ENCODE results near the gene NUCKS1. TPM values are rescaled to one million over a fixed set of nuclear protein-coding genes. Genes with fewer than 3 reads are reported as not detected.
A peak's percentile ranks its signal among the peaks of the same experiment; 100 is the strongest.

Gene NUCKS1
- polyA plus RNA-seq (ENCODE audit: insufficient read length) = 219 TPM

- peak; percentile 98 for DNase-seq
These were observed at the start of gene NUCKS1 for GRCh38 chr1:205750138-205751035. Gene NUCKS1 (minus strand): TSS chr1:205750182. CDS start chr1:205749973, 209 bp downstream.

GRCh38 chr1:205798577-205798976 lies 48.6 kb upstream of the NUCKS1 start:
- no peak for DNase-seq

- DNase-seq = no peak
These were observed 47.2 kb upstream of the NUCKS1 start for GRCh38 chr1:205797168-205797567.

- no peak for DNase-seq
These were observed 44.2 kb upstream of the NUCKS1 start for GRCh38 chr1:205794011-205794730.

- DNase-seq = no peak
These were observed 43.1 kb upstream of the NUCKS1 start for GRCh38 chr1:205792961-205793673.

- DNase-seq = no peak
These were observed 42.5 kb upstream of the NUCKS1 start for GRCh38 chr1:205792481-205792881.

GRCh38 chr1:205791568-205792180 lies 41.7 kb upstream of the NUCKS1 start:
- DNase-seq = peak; percentile 50

GRCh38 chr1:205787287-205787916 lies 37.4 kb upstream of the NUCKS1 start:
- no peak for DNase-seq

- no peak for DNase-seq
These were observed 36.6 kb upstream of the NUCKS1 start for GRCh38 chr1:205786601-205787000.

- DNase-seq = no peak
These were observed 35.5 kb upstream of the NUCKS1 start for GRCh38 chr1:205785446-205785845.

- no peak for DNase-seq
These were observed 33.9 kb upstream of the NUCKS1 start for GRCh38 chr1:205783904-205784303.

- DNase-seq = no peak
These were observed 33.4 kb upstream of the NUCKS1 start for GRCh38 chr1:205783433-205783795.

- no peak for DNase-seq
These were observed 32.8 kb upstream of the NUCKS1 start for GRCh38 chr1:205782627-205783432.

GRCh38 chr1:205780335-205780734 lies 30.4 kb upstream of the NUCKS1 start:
- DNase-seq = no peak

GRCh38 chr1:205777994-205778393 lies 28.0 kb upstream of the NUCKS1 start:
- DNase-seq = no peak

- peak; percentile 33 for DNase-seq
These were observed 25.7 kb upstream of the NUCKS1 start for GRCh38 chr1:205775717-205776056.

GRCh38 chr1:205775015-205775716 lies 25.2 kb upstream of the NUCKS1 start, which contains the start of gene RAB29:
Gene RAB29 (minus strand): TSS chr1:205775482. CDS start chr1:205774956, 526 bp downstream.
- peak; percentile 84 for DNase-seq

- no peak for DNase-seq
These were observed 24.4 kb upstream of the NUCKS1 start for GRCh38 chr1:205774198-205775014.

- no peak for DNase-seq
These were observed 22.6 kb upstream of the NUCKS1 start for GRCh38 chr1:205772607-205773032.

GRCh38 chr1:205770618-205771017 lies 20.6 kb upstream of the NUCKS1 start:
- DNase-seq = no peak
